OCI-LY3 (cell line): ENCODE measurements around the gene C21orf58.

Experiments used
- EZH2phosphoT487 ChIP-seq: fragments of 200-600 bp; shearing (Covaris generic); IDR thresholded peaks from 2 replicates; pipeline ENCODE4 v1.6.1; 2018; ENCODE audit warnings: antibody characterized with exemption, mixed run types, low read depth
- TF ChIP-seq, protein P1 (sequence below): fragments of 200-600, 300-600 bp; sonication (generic); IDR thresholded peaks from 2 replicates; pipeline ENCODE4 v1.5.1; 2014; ENCODE audit warnings: antibody characterized with exemption, low read length, low read depth

DNA sequence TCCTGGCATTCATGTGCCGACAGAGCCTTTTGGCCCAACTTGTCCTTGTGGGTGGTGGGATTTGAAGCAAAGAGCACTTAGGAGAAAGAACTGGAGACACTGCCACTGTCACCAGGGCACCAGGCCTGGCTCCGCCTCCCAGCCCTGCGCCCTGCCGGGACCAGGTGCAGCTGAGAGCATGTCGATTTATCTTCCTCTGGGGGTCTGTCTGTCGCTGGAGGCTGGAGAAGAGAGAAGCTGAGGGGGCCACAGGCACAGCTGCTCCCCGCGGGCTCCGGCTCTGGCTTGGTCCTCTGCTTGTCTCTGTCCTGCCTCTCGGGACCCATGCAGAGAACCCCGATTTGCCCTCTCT, 28.5 kb upstream of the C21orf58 start:
- TF ChIP-seq, protein P1, sequence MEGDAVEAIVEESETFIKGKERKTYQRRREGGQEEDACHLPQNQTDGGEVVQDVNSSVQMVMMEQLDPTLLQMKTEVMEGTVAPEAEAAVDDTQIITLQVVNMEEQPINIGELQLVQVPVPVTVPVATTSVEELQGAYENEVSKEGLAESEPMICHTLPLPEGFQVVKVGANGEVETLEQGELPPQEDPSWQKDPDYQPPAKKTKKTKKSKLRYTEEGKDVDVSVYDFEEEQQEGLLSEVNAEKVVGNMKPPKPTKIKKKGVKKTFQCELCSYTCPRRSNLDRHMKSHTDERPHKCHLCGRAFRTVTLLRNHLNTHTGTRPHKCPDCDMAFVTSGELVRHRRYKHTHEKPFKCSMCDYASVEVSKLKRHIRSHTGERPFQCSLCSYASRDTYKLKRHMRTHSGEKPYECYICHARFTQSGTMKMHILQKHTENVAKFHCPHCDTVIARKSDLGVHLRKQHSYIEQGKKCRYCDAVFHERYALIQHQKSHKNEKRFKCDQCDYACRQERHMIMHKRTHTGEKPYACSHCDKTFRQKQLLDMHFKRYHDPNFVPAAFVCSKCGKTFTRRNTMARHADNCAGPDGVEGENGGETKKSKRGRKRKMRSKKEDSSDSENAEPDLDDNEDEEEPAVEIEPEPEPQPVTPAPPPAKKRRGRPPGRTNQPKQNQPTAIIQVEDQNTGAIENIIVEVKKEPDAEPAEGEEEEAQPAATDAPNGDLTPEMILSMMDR: no peak
- TF ChIP-seq EZH2phosphoT487: no peak
